HepG2 (cell line): Measurements from ENCODE around the gene HLA-DRA. TPM values are rescaled to one million over a fixed set of nuclear protein-coding genes. Genes with fewer than 3 reads are reported as not detected.
A peak's percentile ranks its signal among the peaks of the same experiment; 100 is the strongest.

Experiments used
- ATAC-seq: fragments of 200-7000 bp; cut with Tn5 transposase; 3 replicates; pipeline ENCODE4 v1.9.1; 2020; ENCODE audit warnings: mild to moderate bottlenecking, moderate library complexity
- BruUV-seq: library from RNA; stranded (reverse); fragments of 400-500 nt; replicated peaks from 2 replicates; lab custom pipeline; 2021; lab: Mats Ljungman, UMichigan
- CTCF ChIA-PET: fragments of 300-600 bp; formaldehyde crosslinking; extraction: SDS; loops from one replicate; lab custom pipeline; 2021; ENCODE audit warnings: low total read pairs, inconsistent platforms, low intra/inter-chr PET ratio; lab: Yijun Ruan, JAX
- POLR2A ChIA-PET: fragments of 350-600 bp; sonication (Branson Sonifier 250); formaldehyde crosslinking; loops from one replicate; lab custom pipeline; 2020; ENCODE audit warnings: antibody characterized with exemption, inconsistent platforms; lab: Yijun Ruan, JAX
- DNase-seq: peaks from one replicate; pipeline ENCODE4 v3.0.0-alpha.2; 2015; ENCODE audit warnings: low spot score
- FAIRE-seq: peaks from 3 replicates; lab custom pipeline; 2011; peaks lifted over from hg19 to GRCh38; lab: Jason Lieb, UNC
- H2AFZ ChIP-seq: one replicate; pipeline ENCODE4 v1.6.1; 2011; ENCODE audit warnings: low read length, inconsistent platforms
- H3K27ac ChIP-seq: fragments of 300-600 bp; 3 replicates; pipeline ENCODE4 v1.8.0; 2011; ENCODE audit warnings: mixed run types, mild to moderate bottlenecking, mixed read lengths, low read length, inconsistent platforms; ENCODE audit not compliant: insufficient read depth; ENCODE audit errors: extremely low read length
- H3K27me3 ChIP-seq, 2 experiments: fragments of 200-600 bp in 1 of 2; 2 replicates in 1 of 2; 3 replicates in 1 of 2; pipeline versions ENCODE4 v1.6.0 to v1.8.0; 2011; ENCODE audit warnings: low read length in 2 of 2, mild to moderate bottlenecking in 2 of 2, moderate library complexity in 2 of 2, inconsistent platforms in 1 of 2; ENCODE audit not compliant: insufficient read depth in 2 of 2, control insufficient read depth in 1 of 2
- H3K36me3 ChIP-seq, 2 experiments: fragments of 200-600 bp in 1 of 2; replicated peaks in 1 of 2; 2 replicates in 1 of 2; 3 replicates in 1 of 2; pipeline versions ENCODE4 v1.5.1 to v1.8.0; 2011; ENCODE audit warnings: low read length in 2 of 2, inconsistent platforms in 1 of 2; ENCODE audit not compliant: insufficient read depth in 2 of 2, control insufficient read depth in 1 of 2
- H3K4me1 ChIP-seq: 2 replicates; pipeline ENCODE4 v1.5.1; 2012; ENCODE audit warnings: low read length, inconsistent platforms; ENCODE audit not compliant: insufficient read depth
- H3K4me2 ChIP-seq: 2 replicates; pipeline ENCODE4 v1.6.0; 2011; ENCODE audit warnings: low read depth, low read length, inconsistent platforms
- H3K4me3 ChIP-seq, 3 experiments: fragments of 200-600 bp in 1 of 3; sonication (generic), shearing (Covaris generic) in 1 of 3; replicated peaks in 1 of 3; 2 replicates each; pipeline ENCODE4 v1.5.1; 2011 to 2016; ENCODE audit warnings: low read length in 3 of 3, inconsistent platforms in 2 of 3, low read depth in 2 of 3, mild to moderate bottlenecking in 2 of 3, control low read depth in 1 of 3, mixed read lengths in 1 of 3; ENCODE audit not compliant: insufficient read depth in 1 of 3
- H3K79me2 ChIP-seq: one replicate; pipeline ENCODE4 v1.6.1; 2011; ENCODE audit warnings: low read length, inconsistent platforms; ENCODE audit not compliant: insufficient read depth
- H3K9ac ChIP-seq: 2 replicates; pipeline ENCODE4 v1.6.0; 2011; ENCODE audit warnings: mild to moderate bottlenecking, low read depth, low read length, inconsistent platforms; ENCODE audit not compliant: insufficient read depth
- H3K9me3 ChIP-seq: 2 replicates; pipeline ENCODE4 v1.5.1; 2012; ENCODE audit warnings: mild to moderate bottlenecking, low read length
- H4K20me1 ChIP-seq: 2 replicates; pipeline ENCODE4 v1.6.0; 2011; ENCODE audit warnings: inconsistent platforms, mild to moderate bottlenecking, low read length, moderate library complexity; ENCODE audit not compliant: insufficient read depth
- HNRNPK ChIP-seq: fragments of 200-400 bp; formaldehyde crosslinking; IDR thresholded peaks from 2 replicates; pipeline ENCODE4 v1.6.1; 2018; ENCODE audit warnings: low read length, low read depth, moderate library complexity, mild to moderate bottlenecking; ENCODE audit not compliant: poor library complexity, severe bottlenecking
- ZNF510 ChIP-seq: sonication (generic); formaldehyde crosslinking; IDR thresholded peaks from 2 replicates; pipeline ENCODE4 v1.4.0; 2020; ENCODE audit warnings: low read depth, mild to moderate bottlenecking, missing genetic modification reagents
- ZNF562 ChIP-seq: sonication (generic); formaldehyde crosslinking; IDR thresholded peaks from 2 replicates; pipeline ENCODE4 v1.8.0; 2022; ENCODE audit warnings: missing genetic modification reagents, borderline replicate concordance
- WGBS: methylation state at CpG from one replicate; pipeline ENCODE4 v1.1.6; 2017; ENCODE audit warnings: low lambda C conversion rate; 5-methylcytosine and 5-hydroxymethylcytosine counted together
- in situ Hi-C: cut with HindIII; loops from 2 replicates; pipeline ENCODE4 v1.10.0; 2017; ENCODE audit warnings: low pct_unique_long_range_greater_than_20kb; ENCODE audit not compliant: extremely low pct_ligation_motif_present
- intact Hi-C: fragments of 100-400 bp; cut with micrococcal nuclease; formaldehyde crosslinking; loops from one replicate; pipeline ENCODE4 v1.10.0; 2022; ENCODE audit not compliant: unreplicated experiment
- polyA plus RNA-seq, 8 experiments: library from polyadenylated mRNA; depleted of rRNA in 3 of 8; stranded (reverse) in 7 of 8; unstranded in 1 of 8; fragments of >200 nt; fragmentation: Illumina TruSeq in 4 of 8; extraction: Trizol in 4 of 8; gene quantifications; 2 replicates each; pipeline versions ENCODE4 v1.2.1 to v1.2.3, GENCODE V29; 2011 to 2016; ENCODE audit warnings: low read depth in 4 of 8, missing spikeins in 1 of 8, mixed read lengths in 1 of 8; ENCODE audit not compliant: insufficient read depth in 1 of 8
- total RNA-seq, 5 experiments: library from RNA; depleted of rRNA; stranded (reverse); fragments of >200 nt; fragmentation: Illumina TruSeq; extraction: Trizol; gene quantifications; 2 replicates each; pipeline ENCODE4 v1.2.3, GENCODE V29; 2016; ENCODE audit warnings: low read depth in 1 of 5
- TF ChIP-seq, protein P1 (sequence below): sonication (generic); formaldehyde crosslinking; IDR thresholded peaks from 2 replicates; pipeline ENCODE4 v1.4.0; 2020; ENCODE audit warnings: mild to moderate bottlenecking, missing genetic modification reagents
- TF ChIP-seq, protein P2 (sequence below): sonication (generic); formaldehyde crosslinking; IDR thresholded peaks from 2 replicates; pipeline ENCODE4 v1.5.0; 2020; ENCODE audit warnings: missing genetic modification reagents

The HLA-DRA gene
- total and polyA plus RNA-seq, 2 of the 13 experiments (the other 11 are each of a cell fraction or from before 2014, with no cell fraction given): not detected

DNA sequence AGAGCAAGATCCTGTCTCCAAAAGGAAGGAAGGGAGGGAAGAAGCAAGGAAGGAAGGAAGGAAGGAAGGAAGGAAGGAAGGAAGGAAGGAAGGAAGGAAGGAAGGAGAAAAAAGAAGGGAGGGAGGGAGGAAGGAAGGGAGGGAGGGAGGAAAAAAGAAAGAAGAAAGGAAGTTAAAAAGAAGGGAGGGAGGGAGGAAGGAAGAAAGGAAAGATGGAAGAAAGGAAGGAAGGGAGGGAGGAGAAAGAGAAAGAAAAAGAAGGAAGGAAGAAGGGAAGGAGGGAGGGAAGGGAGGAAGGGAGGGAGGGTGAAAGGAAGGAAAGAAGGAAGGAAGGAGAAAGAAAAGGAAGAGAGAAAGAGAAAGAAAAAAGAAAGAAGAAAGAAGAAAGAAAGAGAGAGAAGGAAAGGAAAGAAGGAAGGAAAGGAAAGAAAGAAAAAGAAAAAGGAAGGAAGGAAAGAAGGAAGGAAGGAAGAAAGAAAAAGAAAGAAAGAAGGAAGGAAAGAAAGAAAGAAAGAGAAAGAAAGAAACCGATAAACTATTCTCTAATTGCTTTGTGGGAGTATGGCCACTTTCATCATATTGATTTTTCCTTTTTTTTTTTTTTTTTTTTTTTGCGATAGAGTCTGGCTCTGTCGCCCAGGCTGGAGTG lies 9.5 kb downstream of the HLA-DRA start:
- Histone ChIP-seq H4K20me1 (no peaks in the 10 kb centered on the region), H3K4me2 (no peak overlapping the region), H3K4me1 (no peaks in the 10 kb centered on the region)
- ATAC-seq: no peak
- POLR2A ChIA-PET: no interaction called here
- in situ Hi-C loops: no loop called here
- TF ChIP-seq, protein P1, sequence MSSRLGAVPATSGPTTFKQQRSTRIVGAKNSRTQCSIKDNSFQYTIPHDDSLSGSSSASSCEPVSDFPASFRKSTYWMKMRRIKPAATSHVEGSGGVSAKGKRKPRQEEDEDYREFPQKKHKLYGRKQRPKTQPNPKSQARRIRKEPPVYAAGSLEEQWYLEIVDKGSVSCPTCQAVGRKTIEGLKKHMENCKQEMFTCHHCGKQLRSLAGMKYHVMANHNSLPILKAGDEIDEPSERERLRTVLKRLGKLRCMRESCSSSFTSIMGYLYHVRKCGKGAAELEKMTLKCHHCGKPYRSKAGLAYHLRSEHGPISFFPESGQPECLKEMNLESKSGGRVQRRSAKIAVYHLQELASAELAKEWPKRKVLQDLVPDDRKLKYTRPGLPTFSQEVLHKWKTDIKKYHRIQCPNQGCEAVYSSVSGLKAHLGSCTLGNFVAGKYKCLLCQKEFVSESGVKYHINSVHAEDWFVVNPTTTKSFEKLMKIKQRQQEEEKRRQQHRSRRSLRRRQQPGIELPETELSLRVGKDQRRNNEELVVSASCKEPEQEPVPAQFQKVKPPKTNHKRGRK (CRISPR knock-in tag): 0 out of 2 replicates have a peak, but pooled peaks have one; percentile 37
- TF ChIP-seq, protein P2, sequence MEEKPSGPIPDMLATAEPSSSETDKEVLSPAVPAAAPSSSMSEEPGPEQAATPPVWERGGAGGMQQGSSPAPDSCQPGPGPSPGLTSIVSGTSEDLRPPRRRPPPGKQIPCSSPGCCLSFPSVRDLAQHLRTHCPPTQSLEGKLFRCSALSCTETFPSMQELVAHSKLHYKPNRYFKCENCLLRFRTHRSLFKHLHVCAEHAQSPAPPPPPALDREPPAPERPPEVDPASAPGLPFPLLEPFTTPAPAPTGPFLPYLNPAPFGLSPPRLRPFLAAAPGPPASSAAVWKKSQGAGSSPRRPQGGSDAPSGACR (CRISPR knock-in tag): no peak
- TF ChIP-seq ZNF562 (CRISPR knock-in tag) (no peak), ZNF510 (no peak), HNRNPK (peak; percentile 26)
- TF ChIP-seq, all 625 proteins: peak for 2
- no peak overlapping the region for H3K9ac ChIP-seq
- no peak for DNase-seq
- H3K36me3 ChIP-seq: no peaks in the 10 kb centered on the region
- CTCF ChIA-PET: no interaction called here
- 0 out of 2 replicates have a peak, but pooled peaks cover 8% of the 10 kb centered on the region for H3K9me3 ChIP-seq
- no peak overlapping the region for H3K4me3 ChIP-seq
- 5% methylated on average over 3 of the region's 3 CpGs for WGBS
- no peak overlapping the region for H2AFZ ChIP-seq
- intact Hi-C loops: no loop called here
- H3K79me2 ChIP-seq: no peaks in the 10 kb centered on the region
- no peaks in the 10 kb centered on the region for H3K27me3 ChIP-seq
- no peak overlapping the region for H3K27ac ChIP-seq
- no TSS peak for BruUV-seq
- no peak for FAIRE-seq
